Stimulated activated CD4-positive, alpha-beta T cell treated with anti-CD3 and anti-CD28 coated beads, Interleukin-1b, Interleukin-23, amount 100 ng/mL, for 1 hour (primary cell): ENCODE results near the gene COL4A1.

Experiments used
- DNase-seq, 2 donors: peaks; one replicate each; pipeline ENCODE4 v3.0.0-alpha.2; 2020; ENCODE audit warnings: low read depth in 2 of 2

The COL4A1 gene

DNA sequence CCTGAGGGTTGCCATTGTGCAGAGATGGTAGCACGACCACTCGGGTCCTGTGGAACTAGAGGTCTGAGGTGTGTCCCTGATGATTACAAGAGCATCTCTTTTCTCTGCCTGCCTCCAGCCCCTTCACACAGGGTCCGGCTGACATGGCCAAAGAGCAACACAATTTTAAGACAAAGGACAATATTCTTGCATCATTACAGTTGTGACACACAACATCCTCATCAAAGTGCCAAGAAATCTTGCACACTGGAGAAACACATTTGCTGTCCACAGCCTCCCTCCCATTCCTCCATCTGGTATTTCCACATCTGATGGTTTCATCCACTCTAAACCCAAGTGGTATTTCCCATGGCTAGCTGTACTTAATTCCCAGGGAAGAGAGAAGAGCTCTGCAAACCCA lies 12.8 kb downstream of the COL4A1 start:
- no peak for DNase-seq

DNA sequence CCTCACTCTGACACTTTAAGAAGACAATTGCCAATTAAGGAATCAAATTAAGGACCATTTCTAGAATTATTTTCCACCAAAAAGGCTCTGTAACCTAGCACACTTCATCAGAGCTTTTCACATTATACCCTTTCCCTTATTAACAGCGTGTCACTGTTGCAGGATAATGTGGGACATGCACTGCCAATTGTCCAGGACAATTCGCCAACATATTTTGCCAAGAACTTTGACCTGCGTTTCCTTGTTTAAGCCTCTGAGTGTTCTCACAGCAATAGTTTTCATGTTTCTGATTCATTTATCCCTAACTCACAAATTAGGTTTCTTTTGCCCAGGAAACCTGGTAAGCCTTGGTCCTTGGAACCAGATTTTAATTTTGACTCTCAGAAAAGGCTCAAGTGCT lies 13.3 kb downstream of the COL4A1 start:
- DNase-seq, result no peak

DNA sequence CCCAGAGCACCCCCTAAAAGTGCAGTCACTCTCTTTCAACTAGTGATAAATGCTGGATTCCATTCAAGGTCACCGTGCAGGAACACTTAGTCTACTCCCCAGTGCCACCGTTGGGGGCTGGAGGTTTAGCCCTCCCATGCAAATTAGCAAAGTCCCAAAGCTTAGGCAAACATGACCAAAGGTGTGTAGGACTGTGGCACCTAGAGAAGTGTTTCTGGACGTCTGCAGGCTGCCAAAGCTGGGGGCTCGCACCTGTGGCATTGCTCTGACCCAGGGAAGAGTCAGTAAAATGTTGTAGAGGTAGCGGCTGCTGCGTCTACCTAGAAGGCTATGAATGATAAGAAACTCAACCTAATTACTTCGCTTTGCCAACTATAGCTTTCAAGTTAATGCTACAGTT lies 13.9 kb downstream of the COL4A1 start:
- no peak for DNase-seq

DNA sequence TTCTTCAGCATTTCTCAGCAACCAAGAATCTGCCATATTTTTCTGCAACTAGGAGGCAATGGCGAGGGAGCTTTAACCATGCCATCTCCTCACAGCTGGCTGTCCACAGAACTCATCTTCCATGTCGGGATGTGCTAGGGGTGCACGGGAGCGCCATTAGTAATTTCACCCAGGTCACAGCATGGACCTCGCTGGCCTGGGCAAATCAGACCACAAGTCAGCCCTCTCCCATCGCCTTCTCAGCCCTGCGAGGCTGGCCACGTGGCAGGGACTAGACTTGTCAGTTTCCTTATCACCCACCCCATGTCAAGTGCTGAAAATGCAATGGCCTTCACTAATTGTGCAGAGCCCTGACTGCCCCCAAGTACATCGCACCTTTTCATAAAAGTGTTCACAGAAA lies 15.7 kb downstream of the COL4A1 start:
- DNase-seq, result no peak

DNA sequence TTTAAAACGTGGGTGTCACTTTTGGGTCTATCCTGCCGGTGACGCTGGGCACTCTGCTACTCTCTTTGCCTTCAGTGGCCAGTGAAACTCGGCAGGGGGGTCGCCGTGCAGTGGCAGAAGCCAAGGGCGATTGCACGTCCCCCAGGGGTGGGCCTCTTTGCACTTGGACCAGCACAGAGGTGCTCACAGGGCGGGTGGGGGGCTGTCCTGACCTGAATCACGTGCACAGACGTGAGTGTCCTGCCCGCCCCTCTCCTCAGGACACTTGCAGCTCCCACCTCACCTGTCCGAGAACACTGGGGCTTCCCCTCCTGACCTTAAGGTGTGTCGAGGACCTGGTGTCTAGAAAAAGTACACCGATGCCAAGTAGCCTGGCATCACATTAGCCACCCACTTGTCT lies 16.1 kb downstream of the COL4A1 start:
- no peak for DNase-seq

DNA sequence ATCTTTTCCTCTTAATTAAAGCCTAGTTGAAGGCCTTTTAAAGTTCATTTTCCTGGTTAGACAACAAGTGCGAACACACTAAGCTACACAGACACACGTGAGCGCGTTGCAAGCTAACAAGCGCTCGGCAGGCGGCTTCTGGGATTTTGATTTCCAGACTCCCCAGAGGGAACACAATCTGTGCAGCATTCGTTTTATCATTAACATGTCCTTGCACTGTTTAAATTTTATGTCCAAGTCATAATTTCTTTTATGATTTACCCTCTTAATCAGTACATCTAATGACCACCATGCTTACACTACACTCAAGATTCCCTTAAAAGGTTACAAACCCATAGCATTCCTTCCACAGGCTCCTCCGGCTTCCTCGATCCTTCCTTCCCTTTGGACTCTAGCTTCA lies 16.8 kb downstream of the COL4A1 start:
- no peak for DNase-seq

DNA sequence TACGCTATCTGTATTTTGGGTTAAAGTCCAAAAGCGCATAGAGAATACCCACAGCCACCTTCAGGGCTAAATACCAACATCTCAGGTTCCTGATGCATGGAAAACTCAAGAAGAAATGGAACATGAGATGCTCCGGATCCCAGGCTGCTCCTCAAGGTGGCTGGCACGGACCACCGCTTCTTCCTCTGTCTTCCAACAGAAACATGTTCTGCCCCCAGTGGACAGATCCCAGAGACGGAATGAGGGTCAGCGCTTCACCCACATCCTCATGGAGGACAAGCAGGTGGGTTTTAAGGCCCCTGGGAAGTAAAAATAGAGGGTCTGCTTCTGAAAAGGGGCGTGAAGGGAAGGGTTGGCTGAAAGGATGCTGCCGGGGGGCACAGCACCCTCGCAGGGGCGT lies 17.3 kb downstream of the COL4A1 start:
- no peak for DNase-seq

DNA sequence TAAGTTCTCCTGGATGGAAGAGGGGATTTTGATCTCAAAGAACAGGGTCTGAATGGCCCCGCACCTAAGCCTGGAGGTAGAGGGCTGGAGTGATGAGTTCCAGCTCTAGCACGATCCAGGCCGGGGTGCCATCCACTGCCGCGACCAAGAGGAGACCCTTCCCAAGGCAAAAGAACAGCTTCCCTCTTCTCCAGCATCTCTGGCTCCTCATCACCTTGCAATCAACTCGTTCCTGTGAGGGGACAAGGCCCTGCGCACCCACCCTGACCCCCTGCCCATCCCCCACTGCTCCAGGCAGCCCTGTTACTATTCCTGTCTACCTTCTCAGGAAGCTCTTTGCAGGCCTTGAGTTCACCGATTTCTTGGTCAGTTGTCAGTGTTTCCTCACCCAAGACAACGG lies 17.8 kb downstream of the COL4A1 start:
- DNase-seq, result no peak

DNA sequence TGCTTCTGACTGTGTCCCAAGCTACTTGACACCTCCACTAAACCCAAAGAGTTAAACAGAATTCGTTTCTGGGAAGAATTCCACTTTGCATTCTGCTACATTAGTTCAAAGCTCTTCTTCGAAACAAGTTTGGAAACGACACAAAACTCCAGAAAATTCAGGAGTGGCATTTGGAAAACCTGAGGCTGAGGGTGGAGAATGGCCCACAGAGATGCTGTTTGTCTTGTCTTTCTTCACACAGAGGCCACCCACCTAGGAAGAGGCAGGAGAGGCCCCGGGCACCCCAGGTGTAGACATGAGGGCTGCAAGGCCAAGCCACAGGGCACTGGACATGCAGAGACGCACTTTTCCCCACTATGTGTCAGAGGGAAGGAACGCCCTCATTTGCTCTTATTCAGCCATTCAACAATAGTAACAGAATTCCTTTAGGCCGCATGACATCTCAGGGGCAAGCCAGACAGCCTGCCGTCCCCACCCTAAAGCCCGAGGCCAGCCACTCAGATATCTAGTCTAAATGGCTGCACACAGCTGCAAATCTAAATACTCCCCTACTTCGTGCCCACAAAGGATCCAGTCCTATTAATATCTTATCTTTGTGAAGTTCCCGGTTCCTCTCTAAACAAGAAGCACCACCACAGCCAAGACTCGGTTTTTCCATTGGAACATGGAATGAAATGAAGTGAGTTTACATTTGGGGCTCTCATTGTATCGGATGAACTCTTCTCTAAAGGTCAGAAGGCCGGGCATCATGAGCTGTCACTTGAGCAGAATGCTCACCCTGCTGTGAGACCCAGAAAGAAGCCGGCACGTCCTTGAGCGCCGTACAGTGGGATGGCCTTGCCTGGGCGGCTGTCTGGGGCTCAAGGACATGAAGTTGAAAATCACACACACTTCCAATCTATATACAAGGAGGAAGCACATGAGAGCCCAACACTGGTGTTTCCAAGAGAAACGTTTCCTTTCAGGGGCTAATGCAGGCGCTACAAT lies 19.8 kb downstream of the COL4A1 start:
- DNase-seq, result no peak

DNA sequence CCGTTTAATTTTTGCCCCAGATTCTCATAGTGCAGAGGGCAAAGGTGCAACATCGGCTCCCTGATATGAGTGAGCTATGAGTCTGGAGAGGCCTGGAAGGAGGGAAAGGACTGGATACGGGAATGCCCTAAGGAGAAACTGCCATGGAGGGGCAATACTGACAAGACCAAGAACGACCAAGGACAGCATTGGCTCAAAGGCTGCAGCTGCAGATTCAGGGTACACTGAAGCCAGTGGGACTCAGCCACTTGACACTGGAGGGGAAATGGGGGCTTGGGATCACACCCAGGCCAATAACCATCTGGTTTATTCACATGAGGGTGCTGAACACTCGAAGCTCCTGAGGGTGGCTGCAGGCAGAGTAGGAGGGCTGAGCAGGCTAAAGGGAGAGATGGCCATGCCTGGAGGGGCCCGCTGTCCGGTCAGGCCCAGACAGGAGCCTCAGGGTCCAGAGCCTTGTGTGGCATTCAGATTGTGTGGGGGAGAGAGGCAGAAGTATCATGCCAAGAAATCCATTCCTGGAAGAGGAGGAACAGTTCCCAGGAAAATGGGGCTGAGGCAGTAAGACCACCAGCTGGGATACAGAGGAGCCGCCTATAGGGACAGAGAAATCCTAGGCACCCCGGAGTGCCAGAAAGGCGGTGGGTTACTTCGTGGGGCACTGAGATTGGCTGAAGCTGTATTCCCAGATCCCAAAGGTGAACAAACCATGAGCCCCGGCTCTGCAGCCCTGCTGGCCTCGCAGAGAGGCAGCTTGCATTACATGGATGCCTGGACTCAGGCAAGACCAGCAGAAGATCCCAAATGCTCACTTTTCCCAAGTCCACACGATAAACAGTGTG lies 20.7 kb downstream of the COL4A1 start:
- DNase-seq, result no peak

DNA sequence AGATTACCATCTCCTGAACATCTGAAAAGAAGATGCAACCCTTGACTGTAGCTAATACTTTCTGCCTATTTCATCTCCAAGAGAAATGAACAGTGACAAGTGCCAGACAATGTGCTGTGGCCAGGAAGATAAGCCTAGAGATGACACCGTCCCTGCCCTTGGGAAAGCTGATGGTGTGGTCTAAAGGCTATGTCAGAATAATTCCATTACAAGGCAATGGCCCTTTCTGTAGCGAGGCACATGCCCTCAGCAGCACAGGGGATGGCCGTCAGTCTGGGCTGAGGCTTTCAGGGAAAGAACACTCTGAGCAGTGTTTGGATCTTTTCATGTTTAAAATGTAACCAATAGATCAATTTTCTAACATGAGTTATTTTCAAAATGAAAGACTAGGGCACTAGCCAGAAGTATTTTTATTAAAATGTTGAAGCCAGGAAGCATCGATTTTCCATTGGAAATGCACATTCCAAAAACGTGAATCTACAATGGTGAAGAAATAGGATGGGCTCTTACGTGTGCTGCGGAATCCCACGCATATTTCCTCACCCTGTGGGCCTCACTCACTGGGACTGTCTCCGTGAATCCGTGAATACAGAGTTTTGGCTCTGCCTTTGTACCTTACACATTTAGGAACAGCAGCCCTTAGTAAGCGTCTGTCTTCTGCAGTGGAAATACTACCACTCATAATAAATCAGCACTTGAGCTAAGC lies 22.0 kb downstream of the COL4A1 start:
- DNase-seq, result no peak

DNA sequence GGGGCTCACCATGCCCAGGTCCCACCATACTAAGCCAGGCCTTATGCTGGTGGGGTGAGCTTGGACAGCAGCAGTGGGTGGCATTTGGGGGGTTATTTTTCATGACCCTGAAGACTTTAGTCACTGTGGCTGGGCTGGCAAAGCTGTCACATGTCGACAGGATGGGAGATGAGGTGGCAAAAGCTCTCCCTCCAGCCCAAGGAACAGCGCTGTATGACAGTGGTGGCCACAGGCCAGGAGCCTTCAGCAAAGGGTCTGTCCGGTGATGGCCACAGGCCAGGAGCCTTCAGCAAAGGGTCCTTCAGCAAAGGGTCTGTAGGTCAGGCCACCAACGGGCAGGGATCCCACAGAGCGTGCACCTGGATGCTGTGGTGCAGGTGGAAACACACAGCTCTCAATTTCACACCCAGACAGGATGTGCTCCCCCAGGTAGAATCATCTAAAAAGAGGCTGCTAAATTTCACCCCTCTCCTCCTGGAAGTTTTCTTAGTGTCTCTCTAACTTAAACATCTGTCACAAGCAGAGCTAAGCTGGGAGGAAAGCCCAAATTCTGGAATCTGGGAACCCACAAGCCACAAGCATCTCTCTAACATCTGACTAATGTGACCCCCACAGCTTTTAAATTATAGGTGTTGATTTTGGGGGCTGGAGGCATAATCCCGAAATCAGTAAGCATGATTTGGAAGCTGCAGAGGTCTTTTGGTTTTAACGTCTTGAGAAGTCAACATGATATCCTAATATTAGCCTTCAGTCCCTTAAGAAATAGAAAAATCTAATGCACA lies 23.0 kb downstream of the COL4A1 start:
- DNase-seq, result no peak

DNA sequence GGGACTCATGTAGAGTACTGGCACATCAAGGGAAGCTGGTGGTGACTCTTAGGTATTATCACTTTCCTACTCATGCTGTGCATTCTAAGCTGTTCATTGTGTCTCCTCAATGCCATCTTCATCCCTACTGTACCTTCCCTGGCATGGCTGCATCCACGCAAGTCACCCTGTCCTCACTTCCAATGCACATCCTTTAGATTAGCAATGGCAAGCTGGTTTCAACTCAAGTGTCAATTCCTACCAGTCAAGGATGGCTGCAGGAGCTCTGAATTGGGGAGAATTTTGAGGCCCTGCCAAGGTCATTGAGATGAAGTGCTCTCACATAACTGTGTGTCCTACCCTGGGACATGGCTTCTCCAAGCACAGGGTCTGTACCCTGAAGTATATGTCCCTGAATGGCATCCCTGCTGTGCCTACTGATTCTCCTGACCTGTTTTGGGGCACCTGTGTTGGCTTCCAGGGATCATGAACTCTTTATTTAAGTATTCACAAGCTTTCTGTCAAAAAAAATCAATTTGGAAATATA lies 24.6 kb downstream of the COL4A1 start:
- no peak for DNase-seq

DNA sequence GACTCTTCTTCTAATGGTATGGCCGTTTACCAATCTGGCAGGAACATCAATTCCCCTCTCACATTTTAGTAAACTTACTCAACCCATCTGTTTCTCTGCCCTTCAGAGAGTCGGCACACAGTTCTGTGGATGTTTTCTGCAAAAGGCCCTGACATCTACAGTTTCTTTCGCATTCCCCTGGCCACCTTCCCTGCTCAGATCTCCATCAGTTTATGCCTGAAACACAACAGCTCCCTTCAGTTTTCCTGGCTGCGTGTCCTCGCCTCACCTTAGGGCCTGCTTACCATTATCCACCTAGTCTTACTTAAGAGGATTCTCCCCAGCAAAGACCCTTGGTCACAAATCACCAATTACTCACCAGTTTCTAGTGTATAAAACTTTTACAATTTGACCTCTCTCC lies 25.2 kb downstream of the COL4A1 start:
- no peak for DNase-seq

DNA sequence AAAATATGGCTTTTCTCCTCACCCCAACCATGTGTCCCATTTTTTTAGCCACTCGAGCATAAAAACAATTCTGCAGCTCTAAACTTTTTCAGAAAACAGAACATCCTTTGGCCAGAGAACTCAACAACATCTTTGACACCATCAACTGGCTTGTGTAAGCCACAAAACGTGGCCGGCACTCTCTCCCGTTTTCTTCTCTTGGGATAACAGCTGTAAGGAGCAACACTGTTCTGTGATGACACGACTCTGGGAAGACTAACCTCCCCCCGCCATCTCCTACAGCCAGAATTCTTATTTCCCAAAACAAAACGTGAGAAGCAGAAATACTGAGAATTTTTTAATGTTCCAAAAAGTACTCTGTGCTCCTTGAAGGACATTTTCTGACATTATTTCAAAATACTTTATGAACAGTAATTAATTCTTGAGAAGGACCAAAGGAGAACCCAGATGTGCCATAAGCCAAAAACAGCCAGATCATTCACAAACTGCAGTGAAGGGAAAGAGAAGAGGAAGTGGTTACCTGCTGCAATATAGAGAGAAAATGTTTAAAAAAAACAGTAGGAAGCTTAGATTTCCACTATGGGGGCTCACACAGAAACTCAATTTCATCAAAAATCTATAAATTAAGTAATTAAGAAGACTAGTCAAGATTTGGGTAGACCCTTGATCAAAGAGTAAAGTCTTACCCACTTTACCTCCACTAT lies 25.8 kb downstream of the COL4A1 start:
- DNase-seq, result no peak

DNA sequence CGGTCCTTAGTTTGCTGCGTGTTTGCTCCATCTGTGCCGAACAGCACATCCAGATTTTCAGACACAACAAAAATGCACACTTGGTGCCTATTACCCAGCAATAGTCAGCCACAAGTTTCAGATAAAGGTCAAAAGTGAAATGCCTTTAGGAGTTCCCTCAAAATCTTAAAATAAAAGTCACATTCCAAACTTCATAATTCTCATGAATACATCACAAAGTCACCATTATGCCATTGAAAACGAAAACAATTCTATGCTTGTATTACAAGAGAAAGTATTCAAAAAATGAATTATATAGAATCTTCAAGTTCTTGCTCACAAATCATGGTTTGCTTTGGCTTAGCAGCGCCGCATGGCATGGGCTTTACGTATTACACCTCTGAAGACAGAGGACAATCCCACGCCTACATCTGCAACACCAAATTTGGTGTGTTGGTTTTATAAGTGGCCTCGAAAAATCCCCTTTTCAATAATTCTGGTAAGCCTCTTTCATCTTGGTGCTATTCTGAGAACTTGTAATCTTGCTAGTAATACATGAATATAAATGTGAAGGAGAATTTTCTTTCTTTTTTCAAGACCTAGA lies 26.6 kb downstream of the COL4A1 start:
- no peak for DNase-seq

DNA sequence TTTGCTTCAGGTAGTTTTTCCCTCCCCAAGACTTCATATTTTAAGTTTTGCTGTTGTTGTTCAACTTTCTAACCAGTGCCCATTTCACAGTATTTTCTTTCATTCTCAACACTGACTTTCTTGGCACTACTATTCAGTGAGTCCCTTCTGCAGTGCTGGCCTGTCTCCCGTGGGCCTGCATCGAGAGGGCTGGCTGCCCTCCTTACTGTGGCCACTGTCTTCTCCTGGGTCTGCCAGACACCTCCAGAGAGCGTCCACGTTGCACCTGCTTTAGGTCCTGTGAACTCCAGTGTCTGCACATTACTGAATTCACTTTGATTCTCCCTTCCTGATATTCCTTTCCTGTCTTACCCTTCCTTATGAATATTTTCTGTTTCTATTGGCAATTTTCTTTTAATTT lies 27.3 kb downstream of the COL4A1 start:
- DNase-seq, result no peak

DNA sequence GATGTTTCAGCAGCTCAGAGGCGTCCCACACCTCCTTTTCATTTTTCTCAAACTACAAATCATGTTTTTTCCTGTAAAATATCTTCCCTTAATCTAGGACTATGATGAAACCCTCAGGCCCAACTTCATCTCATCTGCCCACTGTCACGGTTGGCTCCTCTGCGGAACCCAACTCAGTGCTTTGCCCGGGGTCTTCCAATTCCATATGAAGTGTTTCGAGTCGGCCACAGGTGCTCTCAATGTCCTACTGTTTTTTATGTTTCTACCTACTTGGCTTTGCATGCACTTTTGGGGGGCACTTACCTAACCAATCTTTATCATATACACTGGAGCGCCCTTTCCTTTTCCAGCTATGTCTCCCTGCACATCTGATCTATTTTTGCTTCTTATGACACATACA lies 28.1 kb downstream of the COL4A1 start:
- DNase-seq, result no peak

DNA sequence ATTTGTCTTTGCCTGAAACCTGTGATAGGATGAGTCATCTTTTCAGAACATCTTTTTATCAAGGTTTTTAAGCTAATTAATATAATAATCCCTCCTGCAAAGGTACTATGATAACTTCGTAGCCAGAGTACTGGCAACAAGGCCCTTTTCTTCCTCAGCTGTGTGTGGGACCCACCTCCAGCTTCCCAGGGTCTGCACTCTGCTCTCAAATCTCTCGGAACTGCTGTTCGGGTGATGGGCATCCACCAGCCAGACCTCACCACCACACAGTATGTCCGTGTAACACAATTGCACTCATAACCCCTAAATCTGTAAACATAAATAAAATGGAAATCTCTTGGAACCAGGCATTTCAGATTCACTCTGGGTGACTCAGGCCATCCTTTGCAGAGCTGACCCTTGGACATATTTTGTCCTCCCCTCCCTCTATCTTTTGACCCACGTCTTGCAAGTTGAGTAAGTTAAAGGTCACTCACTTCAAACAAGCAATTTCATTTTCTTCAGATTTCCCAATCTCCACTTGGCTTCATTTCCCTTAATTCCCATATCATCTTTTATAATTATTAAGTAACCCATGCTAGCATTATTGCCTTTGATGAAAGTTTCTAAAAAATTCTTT lies 29.5 kb downstream of the COL4A1 start:
- no peak for DNase-seq

DNA sequence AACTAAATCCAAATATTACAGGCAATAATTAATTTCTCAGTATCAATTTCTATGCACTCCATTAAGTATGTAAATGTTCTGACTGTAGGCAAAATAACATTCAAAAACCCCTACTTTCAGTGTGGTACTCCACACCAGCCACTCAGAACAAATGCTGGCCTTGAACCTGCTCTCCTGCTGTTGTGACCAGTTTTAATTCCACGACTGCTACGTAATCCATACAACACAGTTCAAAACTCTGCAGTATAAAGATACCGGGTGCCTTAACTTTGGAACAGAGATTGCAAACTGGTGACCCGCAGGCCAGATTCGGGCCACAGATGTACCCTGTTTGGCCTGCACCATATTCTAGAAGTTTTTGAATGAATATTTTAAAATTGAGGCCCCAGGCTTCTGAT lies 30.4 kb downstream of the COL4A1 start:
- DNase-seq, result no peak
